Hematopoietic multipotent progenitor cell treated with erythropoietin and hydrocortisone succinate and interleukin-3 and kit ligand, for 6 days (in vitro differentiated cells): ENCODE data around the gene DNAJB6.
"Not testable (repeated sequence)": the region's sequence is repeated elsewhere in the genome, so short reads cannot be mapped to it uniquely, and the experiment has no call there.

Source experiments
- DNase-seq: peaks from one replicate; pipeline ENCODE4 v3.0.0-alpha.2; 2015

Gene DNAJB6

GRCh38 chr7:157445246-157445955, 108.6 kb downstream of the DNAJB6 start:
- no peak for DNase-seq

GRCh38 chr7:157445956-157446295, 109.1 kb downstream of the DNAJB6 start:
- no peak for DNase-seq

- no peak for DNase-seq
Observed at GRCh38 chr7:157446322-157446721, 109.5 kb downstream of the DNAJB6 start.

GRCh38 chr7:157454003-157454402, 117.2 kb downstream of the DNAJB6 start:
- DNase-seq, result not testable (repeated sequence)

- DNase-seq, result no peak
Observed at GRCh38 chr7:157457355-157458253, 120.8 kb downstream of the DNAJB6 start.

GRCh38 chr7:157458254-157458633, 121.4 kb downstream of the DNAJB6 start:
- no peak for DNase-seq

- DNase-seq, result no peak
Observed at GRCh38 chr7:157459966-157460365, 123.2 kb downstream of the DNAJB6 start.

GRCh38 chr7:157460721-157461120, 123.9 kb downstream of the DNAJB6 start:
- DNase-seq, result no peak

- no peak for DNase-seq
Observed at GRCh38 chr7:157461573-157462418, 125.0 kb downstream of the DNAJB6 start.

- no peak for DNase-seq
Observed at GRCh38 chr7:157462419-157462771, 125.6 kb downstream of the DNAJB6 start.

- DNase-seq, result no peak
Observed at GRCh38 chr7:157462840-157463239, 126.0 kb downstream of the DNAJB6 start.

GRCh38 chr7:157463245-157463644, 126.4 kb downstream of the DNAJB6 start:
- no peak for DNase-seq

GRCh38 chr7:157464111-157464970, 127.5 kb downstream of the DNAJB6 start:
- DNase-seq, result no peak

- DNase-seq, result no peak
Observed at GRCh38 chr7:157464971-157465886, 128.4 kb downstream of the DNAJB6 start.

- DNase-seq, result no peak
Observed at GRCh38 chr7:157465891-157466866, 129.4 kb downstream of the DNAJB6 start.

GRCh38 chr7:157466867-157467261, 130.1 kb downstream of the DNAJB6 start:
- no peak for DNase-seq
